HG03196 (cell line): ENCODE measurements around the gene UFSP1.

Experiments
- ATAC-seq: cut with Tn5 transposase; IDR thresholded peaks from one replicate; pipeline ENCODE4 v1.9.1; 2021; ENCODE audit not compliant: unreplicated experiment

The UFSP1 gene

GRCh38 chr7:100895956-100896731 is 6.6 kb upstream of the UFSP1 start:
- ATAC-seq: no peak

- no peak for ATAC-seq
Measured at GRCh38 chr7:100895701-100895955, 6.1 kb upstream of the UFSP1 start, which contains the start of gene ACHE. ACHE (minus strand) TSS chr7:100895888; CDS start chr7:100894232, 1,656 bp downstream.

GRCh38 chr7:100894860-100895700 is 5.6 kb upstream of the UFSP1 start:
- no peak for ATAC-seq

- no peak for ATAC-seq
Measured at GRCh38 chr7:100893910-100894721, 4.6 kb upstream of the UFSP1 start.

- no peak for ATAC-seq
Measured at GRCh38 chr7:100893318-100893895, 3.9 kb upstream of the UFSP1 start.

- ATAC-seq: no peak
Measured at GRCh38 chr7:100892364-100893317, 3.1 kb upstream of the UFSP1 start.

- no peak for ATAC-seq
Measured at GRCh38 chr7:100891568-100892247, 2.2 kb upstream of the UFSP1 start.

- no peak for ATAC-seq
Measured at GRCh38 chr7:100890653-100891567, 1.4 kb upstream of the UFSP1 start.

- no peak for ATAC-seq
Measured at GRCh38 chr7:100888291-100888987, 1.1 kb downstream of the UFSP1 start.

GRCh38 chr7:100887516-100888290 is 1.8 kb downstream of the UFSP1 start:
- ATAC-seq: peak; percentile 32

GRCh38 chr7:100886936-100887515 is 2.5 kb downstream of the UFSP1 start:
- no peak for ATAC-seq

- ATAC-seq: no peak
Measured at GRCh38 chr7:100886142-100886935, 3.2 kb downstream of the UFSP1 start.

GRCh38 chr7:100885440-100886141 is 3.9 kb downstream of the UFSP1 start:
- no peak for ATAC-seq

- no peak for ATAC-seq
Measured at GRCh38 chr7:100884736-100885439, 4.6 kb downstream of the UFSP1 start.
